DMS114 treated with DMSO at 0.1 percent for 48 hours (cell line): ENCODE measurements around the gene IDE.
"Not testable (repeated sequence)": the region's sequence is repeated elsewhere in the genome, so short reads cannot be mapped to it uniquely, and the experiment has no call there.

Experiments
- DNase-seq: peaks from one replicate; lab custom pipeline; 2025; ENCODE audit not compliant: unreplicated experiment; lab: John Stamatoyannopoulos, UW

Gene IDE

DNA sequence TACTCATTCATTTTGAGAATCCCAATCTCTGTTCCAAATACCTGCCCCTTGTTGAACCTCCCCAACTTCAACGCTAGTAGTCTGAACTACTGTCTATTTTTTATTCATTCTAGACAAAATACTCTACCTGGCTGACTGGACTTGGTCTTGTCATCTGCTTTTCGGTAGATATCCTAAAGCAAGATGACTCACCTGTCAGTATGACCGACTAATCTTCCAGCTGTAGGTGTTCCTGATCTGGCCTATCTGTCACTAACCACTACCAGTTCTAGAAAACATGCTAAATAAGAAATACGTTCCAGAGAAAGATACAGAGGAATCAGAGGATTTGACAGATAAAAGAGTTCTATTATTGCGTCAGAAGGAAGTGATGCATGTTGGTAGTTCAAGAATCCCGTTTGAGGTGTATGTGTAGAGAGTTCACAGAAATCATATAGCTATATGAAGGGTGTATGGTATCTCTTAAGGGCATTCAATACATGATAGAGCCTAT, 81.1 kb downstream of the IDE start:
- DNase-seq, result no peak

DNA sequence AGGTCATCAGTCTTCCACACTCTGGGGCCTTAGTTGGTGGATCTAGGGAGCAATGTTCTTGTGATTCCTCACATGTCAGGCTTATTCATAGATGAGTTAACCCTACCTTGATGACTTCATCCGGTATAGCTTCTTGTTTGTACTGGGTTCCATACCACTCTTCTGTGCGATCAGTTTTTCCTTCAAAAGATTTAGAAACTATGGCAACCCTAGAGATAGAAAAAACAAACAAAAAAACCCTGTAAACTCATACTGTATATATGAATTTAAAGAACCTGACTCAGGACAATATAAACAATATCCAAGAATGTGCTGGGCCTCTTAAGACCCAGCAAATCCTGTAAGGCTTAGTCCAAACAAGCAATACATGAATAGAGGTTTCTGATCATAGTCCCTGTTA, 83.5 kb downstream of the IDE start:
- DNase-seq, result no peak

DNA sequence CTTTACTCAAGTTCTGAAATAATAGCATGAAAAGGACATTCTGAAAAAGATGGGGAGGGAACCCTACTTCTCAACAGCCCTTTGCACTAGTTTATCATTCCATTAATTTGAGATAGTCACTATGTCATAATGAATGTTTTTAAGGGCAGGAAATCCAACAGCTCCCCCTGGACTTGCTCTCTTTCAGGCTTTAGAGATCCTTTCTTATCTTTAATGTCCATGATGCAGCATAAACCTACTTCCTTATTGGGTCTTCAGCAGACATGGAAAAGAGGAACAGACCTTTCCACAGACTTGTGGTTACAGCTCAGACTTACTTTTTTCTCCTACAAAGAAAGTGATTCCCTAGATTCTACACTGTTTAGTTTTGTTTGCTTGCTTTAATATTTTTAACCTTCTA, 87.3 kb downstream of the IDE start:
- DNase-seq, result no peak

DNA sequence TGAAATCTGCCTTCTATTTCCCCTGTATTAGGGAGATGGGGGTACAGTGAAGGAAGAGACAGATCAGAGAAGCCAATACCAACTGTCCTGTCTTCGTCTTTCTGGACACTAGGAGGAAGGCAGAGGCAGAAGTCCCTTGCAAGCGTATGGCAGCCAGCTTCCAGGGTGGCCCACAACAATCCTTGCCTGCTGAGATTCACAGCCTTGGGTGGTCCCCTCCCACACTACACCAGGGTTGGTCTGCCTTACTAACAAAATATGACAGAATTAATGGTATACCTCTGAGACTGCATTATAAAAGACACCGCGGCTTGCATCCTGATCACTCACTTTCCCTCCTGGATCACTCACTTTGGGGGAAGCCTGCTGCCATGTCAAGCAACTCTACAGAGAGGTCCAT, 90.4 kb downstream of the IDE start:
- DNase-seq, result no peak

DNA sequence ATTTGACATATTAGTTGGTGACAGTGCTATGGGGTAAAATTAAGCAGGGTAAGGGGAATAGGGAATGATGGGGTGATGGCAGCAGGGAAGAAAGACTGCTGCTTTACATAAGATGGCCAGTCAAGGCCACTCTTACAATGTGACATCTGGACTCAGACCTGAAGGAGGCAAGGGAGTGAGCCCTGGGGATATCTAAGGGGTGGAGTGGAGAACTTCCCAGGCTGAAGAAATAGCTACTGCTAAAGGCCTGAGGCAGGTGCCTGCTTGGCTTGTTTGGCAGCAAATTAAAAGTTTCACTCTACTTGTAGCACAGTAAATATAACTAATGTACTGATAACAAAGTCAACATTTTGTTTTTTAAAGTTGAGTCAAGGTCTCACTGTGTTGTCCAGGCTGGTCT, 93.5 kb downstream of the IDE start:
- no peak for DNase-seq

DNA sequence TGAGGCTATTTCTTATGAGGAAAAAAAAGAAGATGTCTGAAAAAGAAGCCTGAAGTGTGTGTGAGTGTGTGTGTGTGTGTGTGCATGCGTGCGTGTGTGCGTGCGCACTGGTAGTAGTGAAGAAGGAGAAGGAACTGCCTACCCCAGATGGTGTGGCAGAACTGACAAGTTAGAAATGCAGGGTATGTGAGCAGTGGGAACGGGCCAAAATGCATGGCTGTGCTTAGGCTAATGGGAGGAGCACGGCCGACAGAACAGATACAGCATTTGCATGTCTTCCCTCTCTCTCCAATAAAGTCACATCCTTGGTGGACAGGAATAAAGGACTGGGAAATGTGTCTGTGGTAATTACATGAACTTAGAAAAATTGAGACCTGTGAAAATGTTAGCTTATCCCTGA, 94.3 kb downstream of the IDE start:
- DNase-seq, result no peak

GRCh38 chr10:92478536-92478935, 95.4 kb downstream of the IDE start:
- DNase-seq, result no peak

GRCh38 chr10:92475357-92475868, 98.5 kb downstream of the IDE start:
- DNase-seq, result no peak

- no peak for DNase-seq
Measured at GRCh38 chr10:92470026-92470425, 103.9 kb downstream of the IDE start.

DNA sequence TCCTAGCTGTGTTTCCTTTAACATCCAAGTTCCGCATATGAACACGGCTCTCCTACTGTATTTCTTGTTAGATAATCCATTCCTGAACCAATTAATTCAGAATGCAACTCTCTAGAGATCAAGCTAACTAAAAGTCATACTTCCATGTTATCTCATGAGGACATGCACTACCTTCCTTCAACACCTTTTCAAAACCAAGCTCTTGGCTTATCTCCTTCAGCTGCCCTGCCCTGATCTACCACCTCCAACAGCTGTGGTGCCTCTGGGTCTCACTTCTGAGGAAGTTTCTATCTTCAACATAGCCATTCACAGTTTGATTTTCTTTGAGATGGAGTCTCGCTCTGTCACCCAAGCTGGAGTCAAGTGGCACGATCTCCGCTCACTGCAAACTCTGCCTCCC, 109.5 kb downstream of the IDE start:
- DNase-seq, result no peak

GRCh38 chr10:92463582-92463981, 110.3 kb downstream of the IDE start:
- DNase-seq, result no peak

DNA sequence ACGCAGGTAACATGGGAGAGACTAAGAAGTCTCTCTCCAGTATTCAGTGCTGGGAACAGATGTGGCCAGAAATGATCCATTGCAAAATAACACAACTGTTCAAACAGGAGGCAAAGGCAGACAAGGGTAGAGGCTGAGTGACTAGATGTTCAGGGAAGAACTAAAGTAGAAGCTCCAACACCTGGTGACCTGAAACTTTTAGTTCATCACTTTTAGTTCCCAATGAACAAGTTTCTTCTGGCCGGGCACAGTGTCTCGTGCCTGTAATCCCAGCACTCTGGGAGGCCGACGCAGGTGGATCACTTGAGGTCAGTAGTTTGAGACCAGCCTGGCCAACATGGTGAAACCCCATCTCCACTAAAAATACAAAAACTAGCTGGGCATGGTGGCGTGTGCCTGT, 118.9 kb downstream of the IDE start:
- DNase-seq, result not testable (repeated sequence)

DNA sequence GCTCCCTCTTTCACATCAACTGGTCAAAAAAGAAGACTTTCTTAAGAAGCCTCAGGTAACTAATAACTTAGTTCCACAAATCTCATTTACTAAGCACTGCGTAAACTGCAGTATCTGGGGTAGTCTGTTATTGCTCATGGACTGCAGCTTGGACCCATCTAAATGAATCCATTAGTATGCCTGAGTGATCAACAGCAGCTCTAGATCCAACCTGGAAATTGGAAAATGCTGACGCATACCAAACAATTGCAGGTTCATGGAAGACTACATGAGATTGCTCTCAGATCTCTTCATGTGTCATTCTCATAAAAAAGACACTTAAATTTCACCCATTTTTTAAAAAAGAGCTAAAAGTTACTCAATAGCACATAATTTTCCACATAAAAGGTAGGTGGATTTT, 121.6 kb downstream of the IDE start:
- no peak for DNase-seq

- no peak for DNase-seq
Measured at GRCh38 chr10:92451431-92451830, 122.5 kb downstream of the IDE start.

GRCh38 chr10:92450896-92451295, 123.0 kb downstream of the IDE start:
- DNase-seq, result no peak

DNA sequence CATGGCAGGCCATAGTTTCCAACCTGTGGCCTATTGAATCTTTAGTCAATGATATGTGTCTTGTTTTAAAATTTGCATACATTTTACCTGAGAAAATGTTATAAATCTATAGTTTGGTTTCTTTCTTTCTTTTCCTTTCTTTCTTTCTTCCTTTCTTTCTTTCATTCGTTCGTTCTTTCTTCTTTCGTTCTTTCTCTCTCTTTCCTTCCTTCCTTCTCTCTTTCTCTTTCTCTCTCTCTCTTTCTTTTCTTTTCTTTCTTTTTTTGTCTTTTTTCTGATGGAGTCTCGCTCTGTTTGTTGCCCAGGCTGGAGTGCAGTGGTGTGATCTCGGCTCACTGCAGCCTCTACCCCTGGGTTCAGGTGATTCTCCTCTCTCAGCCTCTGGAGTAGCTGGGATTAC, 133.3 kb downstream of the IDE start:
- DNase-seq, result no peak

DNA sequence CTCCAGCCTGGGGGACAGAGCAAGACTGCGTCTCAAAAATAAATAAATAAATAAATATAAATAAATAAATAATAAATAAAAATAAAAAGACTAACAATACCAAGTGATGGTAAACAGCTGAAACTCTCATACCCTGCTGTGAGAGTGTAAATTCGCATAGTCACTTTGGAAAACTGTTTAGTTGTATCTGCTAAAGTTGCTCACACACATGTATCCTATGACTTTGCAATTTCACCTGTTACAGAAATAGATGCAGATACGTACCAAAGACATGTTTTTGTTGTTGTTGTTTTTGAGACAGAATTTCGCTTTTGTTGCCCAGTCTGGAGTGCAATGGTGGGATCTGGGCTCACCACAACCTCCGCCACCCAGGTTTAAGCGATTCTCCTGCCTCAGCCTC, 135.7 kb downstream of the IDE start:
- no peak for DNase-seq

DNA sequence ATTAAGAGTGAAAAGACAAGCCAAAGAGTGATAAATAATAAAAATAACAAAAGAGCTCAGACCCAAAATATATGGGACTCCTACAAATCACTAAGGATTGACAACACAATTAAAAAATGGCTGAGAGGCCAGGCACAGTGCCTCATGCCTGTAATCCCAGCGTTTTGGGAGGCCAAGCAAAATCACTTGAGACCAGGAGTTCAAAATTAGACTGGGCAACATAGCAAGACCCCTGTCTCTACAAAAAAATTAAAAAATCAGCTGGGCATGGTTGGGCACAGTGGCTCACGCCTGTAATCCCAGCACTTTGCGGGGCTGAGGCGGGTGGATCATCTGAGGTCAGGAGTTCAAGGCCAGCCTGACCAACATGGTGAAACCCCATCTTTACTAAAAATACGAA, 137.3 kb downstream of the IDE start:
- DNase-seq, result no peak

DNA sequence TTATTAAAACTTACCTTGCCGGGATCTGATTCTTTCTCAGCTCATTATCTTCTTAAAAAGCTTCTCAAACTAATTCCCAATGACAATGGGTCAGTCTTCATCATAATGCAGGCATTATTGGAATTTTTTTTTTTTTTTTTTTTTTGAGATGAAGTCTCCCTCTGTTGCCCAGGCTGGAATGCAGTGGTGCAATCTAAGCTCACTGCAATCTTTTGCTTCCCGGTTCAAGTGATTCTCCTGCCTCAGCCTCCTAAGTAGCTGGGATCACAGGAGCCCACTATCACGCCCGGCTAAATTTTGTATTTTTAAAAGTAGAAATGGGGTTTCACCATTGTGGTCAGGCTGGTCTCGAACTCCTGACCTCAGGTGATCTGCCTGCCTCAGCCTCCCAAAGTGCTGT, 137.8 kb downstream of the IDE start:
- DNase-seq, result not testable (repeated sequence)

DNA sequence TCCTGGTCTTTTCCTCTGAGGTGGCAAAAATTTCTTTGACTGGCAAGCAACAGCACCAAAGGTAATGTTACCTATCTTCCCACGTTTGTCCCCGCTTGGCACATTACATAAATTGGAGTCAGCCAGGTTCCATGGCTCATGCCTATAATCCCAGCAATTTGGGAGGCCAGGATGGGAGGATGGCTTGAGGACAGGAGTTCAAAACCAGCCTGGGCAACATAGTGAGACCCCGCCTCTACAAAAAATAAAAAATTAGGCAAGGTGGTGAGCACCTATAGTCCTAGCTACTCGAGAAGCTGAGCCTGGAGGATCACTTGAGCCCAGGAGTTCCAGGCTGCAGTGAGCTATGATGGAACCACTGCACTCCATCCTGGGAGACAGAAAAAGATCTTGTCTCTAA, 139.5 kb downstream of the IDE start:
- DNase-seq, result no peak

- no peak for DNase-seq
Measured at GRCh38 chr10:92432596-92432995, 141.3 kb downstream of the IDE start.

GRCh38 chr10:92430103-92430502, 143.8 kb downstream of the IDE start:
- DNase-seq, result no peak

DNA sequence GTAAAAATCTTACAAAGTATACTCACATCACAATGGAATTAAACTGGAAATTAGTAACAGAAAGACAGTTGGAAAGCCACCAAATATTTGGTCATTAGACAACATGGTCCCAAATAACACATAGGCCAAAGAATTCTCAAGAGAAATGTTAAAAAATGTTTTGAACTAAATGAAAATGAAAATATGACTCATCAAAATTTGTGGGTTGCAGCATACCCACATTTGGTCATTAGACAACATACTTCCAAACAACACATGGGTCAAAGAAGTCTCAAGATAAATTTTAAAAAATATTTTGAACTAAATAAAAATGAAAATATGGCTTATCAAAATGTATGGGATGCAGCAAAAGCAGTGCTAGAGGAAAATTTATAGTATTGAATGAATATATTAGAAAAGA, 152.3 kb downstream of the IDE start:
- no peak for DNase-seq
